Measurements from ENCODE around the gene KCNQ2.

DNA sequence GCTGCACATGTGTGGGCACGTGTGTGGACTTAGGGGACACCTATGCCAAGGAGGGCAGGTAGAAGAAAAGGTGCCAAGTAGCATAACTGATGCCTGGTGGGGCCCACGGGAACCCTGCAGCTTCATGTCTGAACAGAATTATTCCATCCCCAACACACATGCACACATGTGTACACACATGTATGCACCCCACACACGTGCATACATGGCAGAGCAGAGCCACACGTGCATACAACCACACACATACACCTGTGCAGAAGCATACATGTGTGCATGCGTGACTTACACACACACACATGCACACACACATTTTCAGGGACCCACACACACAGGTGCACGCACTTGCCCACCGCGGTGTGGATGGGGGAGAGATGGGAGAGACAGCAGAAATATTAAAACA is 59.6 kb downstream of the KCNQ2 start:
- TF ChIP-seq GATA3 (IDR thresholded peaks at IDR 0.05; ENCODE audit: low read depth, low read length) (no peak), GATA2 (IDR thresholded peaks at IDR 0.05; ENCODE audit: low read depth, low read length) (no peak)
